GM12878 (cell line): ENCODE measurements around the gene IER5. TPM values are rescaled to one million over a fixed set of nuclear protein-coding genes. Genes with fewer than 3 reads are reported as not detected.

Source experiments
- BACH1 ChIP-seq: fragments of 450-650 bp; IDR thresholded peaks from 2 replicates; pipeline ENCODE4 v1.6.1; 2017; ENCODE audit warnings: mild to moderate bottlenecking, borderline replicate concordance
- CBFB ChIP-seq: IDR thresholded peaks from 2 replicates; pipeline ENCODE4 v1.6.1; 2016; ENCODE audit warnings: antibody characterized with exemption, low read depth
- CBX5 ChIP-seq: sonication (generic); IDR thresholded peaks from 2 replicates; pipeline ENCODE4 v1.6.1; 2016; ENCODE audit warnings: low read depth, moderate library complexity, mild to moderate bottlenecking, inconsistent platforms
- E2F8 ChIP-seq: fragments of 450-650 bp; IDR thresholded peaks from 2 replicates; pipeline ENCODE4 v1.6.1; 2018; ENCODE audit warnings: mild to moderate bottlenecking, low read depth, moderate library complexity; ENCODE audit not compliant: partially characterized antibody
- ELK1 ChIP-seq: IDR thresholded peaks from 2 replicates; pipeline ENCODE4 v1.6.1; 2012; ENCODE audit warnings: low read depth, low read length, improper control_type of control experiment
- ETV6 ChIP-seq, 2 experiments: fragments of 450-650 bp in 1 of 2; IDR thresholded peaks in 1 of 2; conservative IDR thresholded peaks in 1 of 2; 2 replicates each; pipeline ENCODE4 v1.6.1; 2014; ENCODE audit warnings: antibody characterized with exemption in 1 of 2, borderline replicate concordance in 1 of 2, low read depth in 1 of 2, mild to moderate bottlenecking in 1 of 2, moderate library complexity in 1 of 2
- EZH2 ChIP-seq: IDR thresholded peaks from 2 replicates; pipeline ENCODE4 v1.6.1; 2012; ENCODE audit warnings: low read depth, mild to moderate bottlenecking, control low read depth, inconsistent platforms, low read length, borderline replicate concordance; ENCODE audit not compliant: control insufficient read depth
- GABPA ChIP-seq: IDR thresholded peaks from 2 replicates; pipeline ENCODE4 v1.6.1; 2014; ENCODE audit warnings: antibody characterized with exemption, low read depth, mild to moderate bottlenecking, inconsistent platforms
- IRF4 ChIP-seq: IDR thresholded peaks from 2 replicates; pipeline ENCODE4 v1.6.1; 2011; ENCODE audit warnings: low read depth, low read length
- MTA2 ChIP-seq: fragments of 450-650 bp; IDR thresholded peaks from 2 replicates; pipeline ENCODE4 v1.6.1; 2016; ENCODE audit warnings: low read depth, mild to moderate bottlenecking, moderate library complexity
- NBN ChIP-seq: fragments of 450-650 bp; IDR thresholded peaks from 2 replicates; pipeline ENCODE4 v1.6.1; 2016
- NFIC ChIP-seq: IDR thresholded peaks from 2 replicates; pipeline ENCODE4 v1.6.1; 2012; ENCODE audit warnings: low read depth, mild to moderate bottlenecking, inconsistent platforms, low read length, moderate library complexity
- NFYA ChIP-seq: IDR thresholded peaks from 2 replicates; pipeline ENCODE4 v1.6.1; 2011; ENCODE audit warnings: low read depth, mild to moderate bottlenecking, low read length, improper control_type of control experiment, borderline replicate concordance
- PAX8 ChIP-seq: fragments of 450-650 bp; IDR thresholded peaks from 2 replicates; pipeline ENCODE4 v1.6.1; 2017; ENCODE audit warnings: mild to moderate bottlenecking, moderate library complexity
- RFX5 ChIP-seq: IDR thresholded peaks from 2 replicates; pipeline ENCODE4 v1.6.1; 2011; ENCODE audit warnings: low read depth, low read length, improper control_type of control experiment
- SIX5 ChIP-seq: IDR thresholded peaks from 2 replicates; pipeline ENCODE4 v1.6.1; 2011; ENCODE audit warnings: mild to moderate bottlenecking, low read depth, low read length, moderate library complexity; ENCODE audit not compliant: severe bottlenecking
- SKIL ChIP-seq: fragments of 450-650 bp; IDR thresholded peaks from 2 replicates; pipeline ENCODE4 v1.6.1; 2017; ENCODE audit warnings: mild to moderate bottlenecking, low read depth, inconsistent platforms; ENCODE audit not compliant: poor library complexity, severe bottlenecking
- SMAD1 ChIP-seq: fragments of 450-650 bp; IDR thresholded peaks from 2 replicates; pipeline ENCODE4 v1.6.1; 2018; ENCODE audit warnings: mild to moderate bottlenecking, low read depth; ENCODE audit not compliant: partially characterized antibody
- ZBTB40 ChIP-seq: fragments of 450-650 bp; IDR thresholded peaks from 2 replicates; pipeline ENCODE4 v1.6.1; 2016; ENCODE audit warnings: mild to moderate bottlenecking, moderate library complexity, borderline replicate concordance
- polyA plus RNA-seq, 11 experiments: library from polyadenylated mRNA; depleted of rRNA in 4 of 11; unstranded in 6 of 11; stranded (reverse) in 5 of 11; fragments of >200 nt; fragmentation: Nextera tagmentation in 4 of 11; fragmentation: Illumina TruSeq in 1 of 11; extraction: Ambion mirVana in 4 of 11; extraction: Trizol in 1 of 11; gene quantifications; 1 replicate in 1 of 11; 2 replicates in 10 of 11; pipeline versions ENCODE4 v1.2.1 to v1.2.3, GENCODE V29; 2011 to 2016; ENCODE audit warnings: inconsistent platforms in 2 of 11, missing spikeins in 2 of 11, low read depth in 1 of 11
- total RNA-seq, 4 experiments: library from RNA; depleted of rRNA in 3 of 4; stranded (reverse); fragments of >200 nt in 3 of 4; fragmentation: Illumina TruSeq in 1 of 4; extraction: Trizol in 1 of 4; gene quantifications; 2 replicates each; pipeline versions ENCODE4 v1.2.1 to v1.2.3, GENCODE V29; 2013 to 2021

The IER5 gene
- total and polyA plus RNA-seq, 10 of the 15 experiments (the other 5 are each of a cell fraction or from before 2014, with no cell fraction given), result 4.3 to 75.2 (median 30.5) TPM

- TF ChIP-seq GABPA, result no peak
- TF ChIP-seq IRF4, result peak; percentile 68; the same call in 1 of the 2 replicates
- no peak for TF ChIP-seq E2F8
- TF ChIP-seq SKIL, result peak; percentile 90
- TF ChIP-seq SIX5, result peak; percentile 22
- TF ChIP-seq PAX8, result no peak
- 0 out of 2 replicates have a peak, but pooled peaks have one; percentile 47 for TF ChIP-seq NBN
- TF ChIP-seq SMAD1, result peak; percentile 38
- TF ChIP-seq NFYA, result no peak
- TF ChIP-seq BACH1, result peak; percentile 54
- no peak for TF ChIP-seq NFIC
- TF ChIP-seq ELK1, result no peak
- TF ChIP-seq CBFB, result peak; percentile 62
- TF ChIP-seq ZBTB40, result peak; percentile 72; the same call in 1 of the 2 replicates
- TF ChIP-seq EZH2, result no peak
- TF ChIP-seq CBX5, result no peak
- TF ChIP-seq RFX5, result no peak
- TF ChIP-seq MTA2, result peak; percentile 93
- TF ChIP-seq ETV6 (conservative IDR thresholded peaks at IDR 0.05 in 1 of 2, IDR thresholded peaks at IDR 0.05 in 1 of 2; ENCODE audit: borderline replicate concordance in 1 of 2, low read depth in 1 of 2), result peak in 1 of 2 experiments; percentile 65; a peak in 1 of 4 replicates
These were observed 46.3 kb downstream of the IER5 start (continued) for GRCh38 chr1:181134543-181135436.
